Activated CD8-positive, alpha-beta memory T cell treated with anti-CD3 and anti-CD28 coated beads, Interleukin-2, amount 10 ng/mL, durations not matched to agents 7 days and 5 days (primary cell): ENCODE measurements around the gene FBXO42. TPM values are rescaled to one million over a fixed set of nuclear protein-coding genes. Genes with fewer than 3 reads are reported as not detected.

ENCODE experiments used
- ATAC-seq: fragments of 150-1000 bp; cut with Tn5 transposase; one replicate; pipeline ENCODE4 v1.10.0; 2021; ENCODE audit warnings: moderate library complexity
- CTCF ChIA-PET: fragments of 350-600 bp; sonication (Branson Sonifier 250); formaldehyde crosslinking; loops from one replicate; lab custom pipeline; 2021; ENCODE audit warnings: antibody characterized with exemption; lab: Charles Lee
- DNase-seq: peaks from one replicate; pipeline ENCODE4 v3.0.0-alpha.2; 2020
- H3K27ac Mint-ChIP-seq: one replicate; pipeline ENCODE4 v1.8.0; 2021; ENCODE audit warnings: mild to moderate bottlenecking, mixed read lengths
- H3K27me3 Mint-ChIP-seq: one replicate; pipeline ENCODE4 v1.8.0; 2021; ENCODE audit warnings: mixed read lengths
- H3K36me3 Mint-ChIP-seq: one replicate; pipeline ENCODE4 v1.8.0; 2021; ENCODE audit warnings: mild to moderate bottlenecking, mixed read lengths
- H3K4me1 Mint-ChIP-seq: one replicate; pipeline ENCODE4 v1.8.0; 2021; ENCODE audit warnings: mixed read lengths
- H3K4me3 Mint-ChIP-seq: one replicate; pipeline ENCODE4 v1.8.0; 2021; ENCODE audit warnings: mild to moderate bottlenecking, moderate library complexity, mixed read lengths
- H3K9me3 Mint-ChIP-seq: one replicate; pipeline ENCODE4 v1.8.0; 2022; ENCODE audit warnings: low read depth, mixed read lengths
- total RNA-seq, 2 experiments: library from RNA; stranded (reverse); gene quantifications; one replicate each; pipeline ENCODE4 v1.2.3, GENCODE V29; 2021

The FBXO42 gene
- total RNA-seq, 2 experiments from 2014 or later: 17.6 to 19.7 TPM

DNA sequence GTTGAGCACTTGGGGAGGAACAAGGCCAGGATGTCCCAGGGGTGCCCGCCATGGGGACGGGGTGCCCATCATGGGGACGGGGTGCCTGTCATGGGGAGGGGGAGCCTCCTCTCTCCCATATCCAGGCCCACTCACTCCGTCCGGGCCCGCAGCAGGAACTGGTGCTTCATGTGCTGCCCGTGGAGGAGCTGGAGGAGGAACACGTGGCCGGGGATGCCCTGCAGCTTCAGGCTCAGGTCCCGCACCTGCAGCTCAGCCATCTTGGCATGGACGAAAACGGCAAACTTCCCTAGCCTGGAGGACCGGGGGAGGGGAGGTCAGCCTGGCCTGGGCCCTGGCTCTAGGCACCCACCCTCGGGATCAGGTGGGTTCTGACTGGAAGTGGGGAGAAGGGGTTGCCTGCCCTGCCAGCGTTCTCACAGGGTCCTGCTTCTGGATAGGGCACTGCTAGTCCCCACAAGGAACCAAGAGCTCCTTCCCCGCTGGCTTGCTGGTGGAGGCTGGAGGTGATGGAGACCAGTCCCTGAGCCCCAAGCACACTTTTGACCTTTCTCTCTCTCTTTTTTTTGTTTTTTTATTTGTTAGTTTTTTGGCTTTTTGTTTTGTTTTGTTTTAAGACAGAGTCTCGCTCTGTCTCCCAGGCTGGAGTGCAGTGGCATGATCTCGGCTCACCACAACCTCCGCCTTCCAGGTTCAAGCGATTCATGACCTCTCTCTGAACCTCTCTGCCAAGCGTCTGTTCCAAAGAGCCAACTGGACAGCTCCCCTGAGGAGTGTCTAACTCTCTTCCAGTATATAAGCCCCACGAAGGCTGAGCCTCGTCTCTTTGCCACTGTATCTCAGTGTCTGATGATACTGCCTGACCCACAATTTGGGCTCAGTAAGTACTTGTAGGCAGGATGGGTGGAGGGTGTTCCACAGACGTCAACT, 149.7 kb downstream of the FBXO42 start:
- no peak for DNase-seq
- no peak for ATAC-seq
- CTCF ChIA-PET: interaction anchor here (1.2 to 3.8 kb wide), 6 partner anchors 14 to 133 kb away, joined by 4 to 13 read pairs (median 6); partner anchors contain the start of gene CPLANE2
- Mint-ChIP-seq H3K4me3 (no peak overlapping the region), H3K9me3 (no peaks in the 10 kb centered on the region), H3K27ac (no peak overlapping the region), H3K4me1 (peaks cover 12% of the 10 kb centered on the region), H3K36me3 (no peaks in the 10 kb centered on the region), H3K27me3 (no peaks in the 10 kb centered on the region)

DNA sequence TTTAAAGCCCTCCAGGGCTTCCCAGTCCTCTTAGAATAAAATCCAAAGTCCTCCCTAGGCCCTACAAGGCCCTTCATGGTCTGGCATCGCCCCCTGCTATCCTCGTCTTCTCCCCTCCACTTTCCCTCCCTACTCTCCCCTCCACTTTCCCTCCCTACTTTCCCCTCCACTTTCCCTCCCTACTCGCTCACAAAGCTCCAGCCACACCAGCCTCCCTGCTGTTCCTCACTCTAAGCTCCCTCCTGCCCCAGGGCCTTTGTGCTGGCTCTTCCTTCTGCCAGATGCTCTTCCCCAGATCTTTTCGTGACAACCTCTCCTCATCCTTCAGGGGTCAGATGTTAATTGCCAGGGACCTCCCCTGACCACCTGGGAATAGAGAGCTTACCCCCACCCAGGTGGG, 152.6 kb downstream of the FBXO42 start:
- H3K27ac Mint-ChIP-seq: no peak overlapping the region
- ATAC-seq: no peak
- DNase-seq: no peak
- no peak overlapping the region for H3K4me3 Mint-ChIP-seq
- H3K4me1 Mint-ChIP-seq: peaks cover 6% of the 10 kb centered on the region
- H3K9me3 Mint-ChIP-seq: no peaks in the 10 kb centered on the region
- peaks cover 5% of the 10 kb centered on the region for H3K27me3 Mint-ChIP-seq
- no peaks in the 10 kb centered on the region for H3K36me3 Mint-ChIP-seq
- CTCF ChIA-PET: interaction anchor here (1.6 to 1.7 kb wide), 2 partner anchors 12 to 121 kb away, joined by 4 to 7 read pairs; no protein-coding TSS in a partner anchor

DNA sequence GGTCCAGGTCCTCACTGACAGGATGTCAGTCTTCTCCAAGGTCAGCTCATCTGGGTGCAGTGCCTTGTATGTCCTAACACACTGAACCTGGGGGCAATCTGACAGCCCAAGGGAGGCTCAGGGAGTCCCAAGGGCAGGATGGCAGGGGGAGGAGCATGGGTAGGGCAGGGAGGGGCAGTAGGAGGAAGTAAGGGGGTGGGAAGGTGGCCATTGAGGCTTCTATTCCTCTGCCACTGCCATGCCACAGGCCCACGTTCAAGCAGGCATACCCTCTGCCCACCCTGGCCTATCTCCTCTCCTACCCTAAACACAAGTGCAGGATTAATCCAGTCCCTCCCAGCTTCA, 153.2 kb downstream of the FBXO42 start:
- CTCF ChIA-PET: interaction anchor here (1.6 to 1.7 kb wide), 2 partner anchors 12 to 120 kb away, joined by 4 to 7 read pairs; no protein-coding TSS in a partner anchor
- H3K4me3 Mint-ChIP-seq: no peak overlapping the region
- peaks cover 5% of the 10 kb centered on the region for H3K27me3 Mint-ChIP-seq
- H3K27ac Mint-ChIP-seq: no peak overlapping the region
- peaks cover 6% of the 10 kb centered on the region for H3K4me1 Mint-ChIP-seq
- ATAC-seq: no peak
- H3K36me3 Mint-ChIP-seq: no peaks in the 10 kb centered on the region
- H3K9me3 Mint-ChIP-seq: no peaks in the 10 kb centered on the region
- no peak for DNase-seq

DNA sequence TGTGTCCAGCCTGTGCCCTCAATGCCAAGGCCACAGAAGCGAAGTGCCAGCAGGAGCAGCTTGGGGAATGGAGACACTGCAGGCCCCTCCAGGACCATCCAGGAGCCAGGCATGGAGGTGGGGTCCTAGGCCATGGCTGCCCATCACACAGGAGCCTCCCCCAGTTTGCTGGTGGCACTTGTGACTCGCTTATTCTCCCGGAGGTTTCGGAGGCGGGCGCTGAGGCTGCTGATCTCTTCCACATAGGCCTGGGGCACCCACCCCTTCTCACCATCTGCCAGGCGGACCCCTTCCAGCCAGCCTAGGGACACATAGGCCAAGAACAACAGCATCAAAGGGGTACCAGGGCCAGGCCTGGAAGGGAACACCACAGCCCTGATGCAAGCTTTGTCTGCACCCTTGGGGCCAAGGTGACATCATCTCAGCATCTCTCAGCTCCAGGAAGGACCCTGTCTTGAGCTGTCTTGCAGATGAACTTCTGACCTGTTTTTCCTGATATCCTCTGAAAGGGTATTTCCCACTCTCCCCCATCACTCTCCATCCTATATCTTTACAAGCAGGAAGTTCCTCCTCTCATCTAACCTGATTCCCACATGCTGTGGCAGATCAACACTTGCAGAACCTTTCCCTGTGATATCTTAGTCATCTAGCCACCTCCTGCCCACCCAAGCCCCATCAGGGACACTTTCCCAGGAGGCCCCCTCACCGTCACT, 153.7 kb downstream of the FBXO42 start:
- no peak for ATAC-seq
- peaks cover 6% of the 10 kb centered on the region for H3K4me1 Mint-ChIP-seq

DNA sequence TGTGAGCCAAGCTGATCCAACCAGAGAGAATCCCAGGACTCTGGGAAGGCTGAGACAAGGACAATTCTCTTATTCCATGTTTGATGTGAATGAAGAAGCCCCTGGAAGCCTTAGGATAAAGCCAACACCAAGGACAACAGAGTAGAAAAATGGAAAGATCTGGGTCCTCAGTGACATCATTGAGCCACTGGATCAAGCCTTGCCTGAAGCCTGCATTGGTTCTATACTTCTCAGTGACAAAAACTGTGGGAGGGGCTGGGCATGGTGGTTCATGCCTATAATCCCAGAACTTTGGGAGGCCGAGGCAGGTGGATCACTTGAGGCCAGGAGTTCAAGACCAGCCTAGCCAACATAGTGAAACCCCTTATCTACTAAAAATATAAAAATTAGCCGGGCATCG, 155.4 kb downstream of the FBXO42 start:
- Mint-ChIP-seq H3K27me3 (peaks cover 5% of the 10 kb centered on the region), H3K36me3 (no peaks in the 10 kb centered on the region), H3K27ac (no peak overlapping the region), H3K4me3 (no peak overlapping the region), H3K9me3 (no peaks in the 10 kb centered on the region), H3K4me1 (peaks cover 6% of the 10 kb centered on the region)
- no peak for DNase-seq
- ATAC-seq: no peak
- CTCF ChIA-PET: no interaction called here

More for the DNA sequence above, 153.7 kb downstream of the FBXO42 start:
- CTCF ChIA-PET: interaction anchor here (1.6 to 1.7 kb wide), 2 partner anchors 11 to 120 kb away, joined by 4 to 7 read pairs; no protein-coding TSS in a partner anchor
- peaks cover 5% of the 10 kb centered on the region for H3K27me3 Mint-ChIP-seq
- no peaks in the 10 kb centered on the region for H3K36me3 Mint-ChIP-seq
- no peak overlapping the region for H3K4me3 Mint-ChIP-seq
- no peak for DNase-seq
- H3K27ac Mint-ChIP-seq: no peak overlapping the region
- H3K9me3 Mint-ChIP-seq: no peaks in the 10 kb centered on the region

Other genes with a start within 250 kb of the FBXO42 start
- gene EPHA2, start 196.4 kb downstream of the FBXO42 start, total RNA-seq: not detected
- gene ARHGEF19, start 139.8 kb downstream of the FBXO42 start, total RNA-seq: 1 to 10 TPM; 5.3 to 6.0 TPM
- 1 to 10 TPM; 5.9 to 6.4 TPM for gene CPLANE2, start 115.3 kb downstream of the FBXO42 start, total RNA-seq
- gene SZRD1, start 14.8 kb upstream of the FBXO42 start, total RNA-seq: 100 to 1,000 TPM; 161 to 189 TPM
- gene SPATA21, start 84.9 kb upstream of the FBXO42 start, total RNA-seq: not detected
- gene NECAP2, start 88.2 kb upstream of the FBXO42 start, total RNA-seq: 10 to 100 TPM; 71.0 to 88.3 TPM
- gene RNU1-1, start 161.8 kb upstream of the FBXO42 start, total RNA-seq: 1,000 to 10,000 TPM in 1 of 2 experiments, 100 to 1,000 TPM in 1; 922 to 3,744 TPM